K562 treated with DMSO at 1 percent for 48 hours (cell line): Measurements from ENCODE around the gene BBC3. TPM values are rescaled to one million over a fixed set of nuclear protein-coding genes. Genes with fewer than 3 reads are reported as not detected.

Experiments
- total RNA-seq: library from RNA; unstranded; fragments of 300-600 nt; gene quantifications from 2 replicates; pipeline ENCODE4 v1.2.3, GENCODE V29; 2022; ENCODE audit warnings: low replicate concordance; ENCODE audit errors: extremely low read depth

The BBC3 gene
- total RNA-seq, result not detected in 2 replicates

GRCh38 chr19:47230921-47231214 lies at the start of gene BBC3:
BBC3 (minus strand) TSS chr19:47231199; CDS start chr19:47228431, 2,768 bp downstream.

GRCh38 chr19:47274071-47274890 lies 43.3 kb upstream of the BBC3 start, which contains the start of gene INAFM1:
INAFM1 (plus strand) TSS chr19:47274885; CDS start chr19:47274920, 35 bp downstream.

GRCh38 chr19:47255879-47256692 lies 25.1 kb upstream of the BBC3 start, which contains the start of gene CCDC9:
CCDC9 (plus strand) TSS chr19:47256525; CDS start chr19:47258401, 1,876 bp downstream.

Other genes with a start within 250 kb of the BBC3 start
- not detected in 2 replicates for gene NPAS1, start 211.4 kb downstream of the BBC3 start, total RNA-seq
- gene TMEM160, start 182.6 kb downstream of the BBC3 start, total RNA-seq, result not detected in 2 replicates
- not detected in 2 replicates for gene ZC3H4, start 117.4 kb downstream of the BBC3 start, total RNA-seq
- 220 TPM in 1 of 2 replicates, not detected in the other for gene SAE1, start 100.4 kb downstream of the BBC3 start, total RNA-seq
- gene CCDC9, start 25.3 kb upstream of the BBC3 start, total RNA-seq, result not detected in 2 replicates
- gene INAFM1, start 43.7 kb upstream of the BBC3 start, total RNA-seq, result not detected in 2 replicates
- not detected in 2 replicates for gene C5AR1, start 78.7 kb upstream of the BBC3 start, total RNA-seq
- gene C5AR2, start 101.0 kb upstream of the BBC3 start, total RNA-seq, result not detected in 2 replicates
- not detected in 2 replicates for gene DHX34, start 118.1 kb upstream of the BBC3 start, total RNA-seq
- gene MEIS3, start 188.3 kb upstream of the BBC3 start, total RNA-seq, result not detected in 2 replicates
- gene SLC8A2, start 240.7 kb upstream of the BBC3 start, total RNA-seq, result not detected in 2 replicates